ENCODE measurements around the gene BFSP2. TPM values are rescaled to one million over a fixed set of nuclear protein-coding genes. Genes with fewer than 3 reads are reported as not detected.
A peak's percentile ranks its signal among the peaks of the same experiment; 100 is the strongest.
"Not testable (repeated sequence)": the region's sequence is repeated elsewhere in the genome, so short reads cannot be mapped to it uniquely, and the experiment has no call there.

Gene BFSP2
- total RNA-seq, 1 donor from 2014 or later, result not detected

- peak in 1 of 2 donors; percentile 11 for DNase-seq (ENCODE audit: low read depth in 2 of 2)
Measured at GRCh38 chr3:133478624-133479023, 78.8 kb downstream of the BFSP2 start.

- no peak for DNase-seq (ENCODE audit: low read depth in 2 of 2)
Measured at GRCh38 chr3:133479401-133479800, 79.5 kb downstream of the BFSP2 start.

- no peak for DNase-seq (ENCODE audit: low read depth in 2 of 2)
Measured at GRCh38 chr3:133479895-133480669, 80.2 kb downstream of the BFSP2 start.

- DNase-seq (ENCODE audit: low read depth in 2 of 2), result not testable (repeated sequence)
Measured at GRCh38 chr3:133482474-133482873, 82.6 kb downstream of the BFSP2 start.

GRCh38 chr3:133486658-133487057 lies 86.8 kb downstream of the BFSP2 start:
- DNase-seq (ENCODE audit: low read depth in 2 of 2), result no peak

GRCh38 chr3:133487204-133487603 lies 87.3 kb downstream of the BFSP2 start:
- DNase-seq (ENCODE audit: low read depth in 2 of 2), result no peak

GRCh38 chr3:133487920-133488540 lies 88.2 kb downstream of the BFSP2 start:
- DNase-seq (ENCODE audit: low read depth in 2 of 2), result peak; percentile 60 to 62

GRCh38 chr3:133488785-133489367 lies 89.0 kb downstream of the BFSP2 start:
- peak in 1 of 2 donors; percentile 65 for DNase-seq (ENCODE audit: low read depth in 2 of 2)

GRCh38 chr3:133489466-133490085 lies 89.7 kb downstream of the BFSP2 start:
- no peak for DNase-seq (ENCODE audit: low read depth in 2 of 2)

GRCh38 chr3:133490468-133491351 lies 90.9 kb downstream of the BFSP2 start:
- DNase-seq (ENCODE audit: low read depth in 2 of 2), result no peak

GRCh38 chr3:133491481-133492059 lies 91.7 kb downstream of the BFSP2 start:
- DNase-seq (ENCODE audit: low read depth in 2 of 2), result no peak

- DNase-seq (ENCODE audit: low read depth in 2 of 2), result no peak
Measured at GRCh38 chr3:133492159-133492741, 92.4 kb downstream of the BFSP2 start.

GRCh38 chr3:133494469-133494868 lies 94.6 kb downstream of the BFSP2 start:
- DNase-seq (ENCODE audit: low read depth in 2 of 2), result peak; percentile 60 to 65

GRCh38 chr3:133502542-133502941 lies 102.7 kb downstream of the BFSP2 start:
- not testable (repeated sequence) for DNase-seq (ENCODE audit: low read depth in 2 of 2)

GRCh38 chr3:133503409-133503808 lies 103.6 kb downstream of the BFSP2 start:
- DNase-seq (ENCODE audit: low read depth in 2 of 2), result peak in 1 of 2 donors; percentile 29

GRCh38 chr3:133504736-133505135 lies 104.9 kb downstream of the BFSP2 start:
- DNase-seq (ENCODE audit: low read depth in 2 of 2), result no peak

GRCh38 chr3:133505813-133506212 lies 106.0 kb downstream of the BFSP2 start:
- peak; percentile 27 to 50 for DNase-seq (ENCODE audit: low read depth in 2 of 2)

- DNase-seq (ENCODE audit: low read depth in 2 of 2), result peak; percentile 53 to 69
Measured at GRCh38 chr3:133506215-133506901, 106.5 kb downstream of the BFSP2 start.

- DNase-seq (ENCODE audit: low read depth in 2 of 2), result no peak
Measured at GRCh38 chr3:133509488-133509887, 109.6 kb downstream of the BFSP2 start.
